Measurements from ENCODE around the gene UBAP1.
"Not testable (repeated sequence)": the region's sequence is repeated elsewhere in the genome, so short reads cannot be mapped to it uniquely, and the experiment has no call there.

Gene UBAP1

DNA sequence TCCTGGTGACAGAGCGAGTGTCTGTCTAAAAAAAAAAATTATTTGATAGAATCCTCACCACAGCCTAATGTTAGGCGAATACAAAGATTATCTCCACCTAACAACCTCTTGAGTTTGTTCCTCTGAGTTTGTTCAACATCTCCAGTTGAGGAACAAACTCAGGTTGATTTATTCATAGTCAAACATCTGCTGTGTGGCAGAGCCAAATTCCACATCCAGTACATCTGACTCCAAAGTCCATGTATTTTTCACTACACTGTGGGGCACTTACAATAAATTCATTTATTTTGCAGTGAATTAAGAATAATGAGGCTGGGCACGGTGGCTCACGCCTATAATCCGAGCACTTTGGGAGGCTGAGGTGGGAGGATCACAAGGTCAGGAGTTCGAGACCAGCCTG, 97.0 kb downstream of the UBAP1 start:
- no peaks in the 10 kb centered on the region for H3K9me3 ChIP-seq (ENCODE audit: insufficient read depth, low read depth, low read length)
- WGBS: 92% methylated on average over 6 of the region's 6 CpGs
- H3K4me1 ChIP-seq (ENCODE audit: insufficient read depth, low read length): no peaks in the 10 kb centered on the region
- H3K4me3 ChIP-seq (ENCODE audit: low read length): no peak overlapping the region
- no peak overlapping the region for H3K27ac ChIP-seq (ENCODE audit: low read depth, low read length)
- no peaks in the 10 kb centered on the region for H3K36me3 ChIP-seq (ENCODE audit: insufficient read depth, low read length)
- H3K27me3 ChIP-seq (ENCODE audit: insufficient read depth, low read length): no peaks in the 10 kb centered on the region
- no peak overlapping the region for H3K9ac ChIP-seq (ENCODE audit: low read depth, low read length)

DNA sequence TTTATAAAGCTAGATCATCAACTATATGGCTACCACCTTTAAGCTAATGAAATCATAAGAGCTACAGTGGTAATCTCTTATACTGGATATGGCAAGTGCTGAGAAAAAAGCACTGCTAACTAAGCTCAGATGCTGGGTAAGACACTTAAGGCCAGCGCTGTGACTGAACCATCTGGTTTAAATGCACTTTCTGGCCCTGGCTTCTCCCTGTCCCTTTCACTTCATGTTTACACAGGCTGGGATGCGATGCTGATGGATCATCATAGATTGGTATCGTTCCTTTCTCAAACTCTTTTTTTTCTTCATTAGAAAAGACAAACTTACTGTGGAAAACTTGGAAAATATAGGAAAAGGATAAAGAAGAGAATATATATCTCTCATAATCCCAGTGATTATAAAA, 97.9 kb downstream of the UBAP1 start:
- Histone ChIP-seq H3K36me3 (ENCODE audit: insufficient read depth, low read length) (no peaks in the 10 kb centered on the region), H3K4me3 (ENCODE audit: low read length) (no peak overlapping the region), H3K9me3 (ENCODE audit: insufficient read depth, low read depth, low read length) (no peaks in the 10 kb centered on the region), H3K27me3 (ENCODE audit: insufficient read depth, low read length) (no peaks in the 10 kb centered on the region), H3K27ac (ENCODE audit: low read depth, low read length) (no peak overlapping the region), H3K9ac (ENCODE audit: low read depth, low read length) (no peak overlapping the region), H3K4me1 (ENCODE audit: insufficient read depth, low read length) (no peaks in the 10 kb centered on the region)
- 95% methylated on average over 3 of the region's 3 CpGs for WGBS

DNA sequence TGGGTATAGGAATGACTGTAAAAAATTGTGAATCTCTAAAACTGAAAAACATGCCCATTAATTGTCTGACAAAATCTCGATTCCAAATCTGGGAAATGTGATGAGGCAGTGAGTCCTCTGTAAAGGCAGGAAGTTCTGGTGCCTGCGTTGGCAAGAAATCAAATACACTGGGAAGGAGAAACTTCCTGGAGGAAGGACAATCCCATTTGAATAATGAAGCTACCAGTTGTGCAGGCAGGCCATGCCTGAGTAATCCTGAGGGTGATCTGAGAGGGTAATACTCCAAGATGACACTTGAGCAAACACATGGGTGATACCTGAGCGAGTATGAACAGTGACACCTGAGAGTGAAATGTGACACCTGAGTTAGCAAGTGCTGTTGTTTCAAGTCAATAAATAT, 100.6 kb downstream of the UBAP1 start:
- H3K9me3 ChIP-seq (ENCODE audit: insufficient read depth, low read depth, low read length): no peaks in the 10 kb centered on the region
- H3K36me3 ChIP-seq (ENCODE audit: insufficient read depth, low read length): no peaks in the 10 kb centered on the region
- H3K9ac ChIP-seq (ENCODE audit: low read depth, low read length): no peak overlapping the region
- no peak overlapping the region for H3K4me3 ChIP-seq (ENCODE audit: low read length)
- no peak overlapping the region for H3K27ac ChIP-seq (ENCODE audit: low read depth, low read length)
- H3K27me3 ChIP-seq (ENCODE audit: insufficient read depth, low read length): no peaks in the 10 kb centered on the region
- no peaks in the 10 kb centered on the region for H3K4me1 ChIP-seq (ENCODE audit: insufficient read depth, low read length)
- 90% methylated on average over 3 of the region's 3 CpGs for WGBS

DNA sequence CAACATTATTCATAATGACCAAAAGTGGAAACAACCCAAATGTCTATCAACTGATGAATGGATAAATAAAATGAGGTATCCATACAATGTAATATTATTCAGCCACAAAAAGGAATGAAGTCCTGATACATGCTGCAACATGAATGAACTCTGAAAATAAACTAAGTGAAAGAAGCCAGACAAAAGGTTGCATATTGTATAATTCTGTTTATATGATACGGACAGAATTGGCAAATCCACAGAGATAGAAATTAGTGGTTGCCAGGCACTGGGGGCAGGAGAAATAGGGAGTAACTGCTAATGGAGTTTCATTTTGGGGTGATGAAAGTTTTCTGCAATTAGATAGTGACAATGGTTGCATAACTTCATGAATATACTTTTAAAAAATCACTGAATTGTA, 103.3 kb downstream of the UBAP1 start:
- no peak overlapping the region for H3K27ac ChIP-seq (ENCODE audit: low read depth, low read length)
- no peaks in the 10 kb centered on the region for H3K27me3 ChIP-seq (ENCODE audit: insufficient read depth, low read length)
- 100% methylated on average over 1 of the region's 1 CpG for WGBS
- H3K9ac ChIP-seq (ENCODE audit: low read depth, low read length): no peak overlapping the region
- H3K9me3 ChIP-seq (ENCODE audit: insufficient read depth, low read depth, low read length): no peaks in the 10 kb centered on the region
- H3K36me3 ChIP-seq (ENCODE audit: insufficient read depth, low read length): no peaks in the 10 kb centered on the region
- no peak overlapping the region for H3K4me3 ChIP-seq (ENCODE audit: low read length)
- H3K4me1 ChIP-seq (ENCODE audit: insufficient read depth, low read length): no peaks in the 10 kb centered on the region

DNA sequence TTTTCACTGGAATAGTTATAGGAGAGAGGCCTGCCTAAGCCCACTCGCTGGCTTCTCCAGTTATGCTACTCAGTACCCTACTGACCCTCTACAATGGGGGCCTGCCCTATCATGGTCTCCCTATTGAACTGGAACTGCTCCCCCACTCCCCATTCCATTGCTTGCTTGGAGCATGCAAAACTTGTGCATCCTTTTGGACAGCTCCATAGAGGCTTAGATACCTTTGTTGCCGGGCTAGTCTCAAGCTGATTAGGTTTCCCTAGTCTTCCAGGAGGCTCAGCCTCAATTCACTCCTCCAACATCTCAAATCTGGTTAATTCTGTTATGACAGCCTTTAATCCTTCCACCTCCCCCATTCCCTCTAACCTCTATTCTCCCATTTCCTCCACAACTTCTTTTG, 110.3 kb downstream of the UBAP1 start:
- Histone ChIP-seq H3K27ac (ENCODE audit: low read depth, low read length) (no peak overlapping the region), H3K27me3 (ENCODE audit: insufficient read depth, low read length) (no peaks in the 10 kb centered on the region), H3K36me3 (ENCODE audit: insufficient read depth, low read length) (no peaks in the 10 kb centered on the region), H3K4me1 (ENCODE audit: insufficient read depth, low read length) (no peaks in the 10 kb centered on the region), H3K9me3 (ENCODE audit: insufficient read depth, low read depth, low read length) (no peaks in the 10 kb centered on the region), H3K4me3 (ENCODE audit: low read length) (no peak overlapping the region), H3K9ac (ENCODE audit: low read depth, low read length) (no peak overlapping the region)
- WGBS: 99% methylated on average over 2 of the region's 2 CpGs

DNA sequence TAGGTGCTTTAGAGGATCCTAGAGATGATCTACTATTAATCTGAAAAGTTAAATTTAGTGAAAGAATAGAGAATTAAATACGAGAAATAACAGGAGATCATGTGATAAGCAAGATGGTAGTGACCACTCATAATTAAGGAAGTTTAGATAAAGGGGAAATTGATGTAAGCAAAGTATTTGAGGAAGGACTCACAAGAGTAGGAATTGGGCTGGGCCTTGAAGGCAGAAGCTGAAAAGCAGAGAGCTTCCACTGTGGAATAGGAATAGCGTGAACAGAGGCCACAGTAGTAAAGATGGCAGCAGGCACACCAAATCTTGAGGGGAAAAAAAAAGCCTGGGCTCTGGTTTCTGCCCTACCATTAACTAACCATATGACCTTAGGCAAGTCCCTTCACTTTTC, 112.2 kb downstream of the UBAP1 start:
- WGBS: 97% methylated on average over 2 of the region's 2 CpGs
- H3K9me3 ChIP-seq (ENCODE audit: insufficient read depth, low read depth, low read length): no peaks in the 10 kb centered on the region
- no peaks in the 10 kb centered on the region for H3K4me1 ChIP-seq (ENCODE audit: insufficient read depth, low read length)
- no peak overlapping the region for H3K4me3 ChIP-seq (ENCODE audit: low read length)
- H3K9ac ChIP-seq (ENCODE audit: low read depth, low read length): no peak overlapping the region
- no peaks in the 10 kb centered on the region for H3K36me3 ChIP-seq (ENCODE audit: insufficient read depth, low read length)
- H3K27me3 ChIP-seq (ENCODE audit: insufficient read depth, low read length): no peaks in the 10 kb centered on the region
- no peak overlapping the region for H3K27ac ChIP-seq (ENCODE audit: low read depth, low read length)

DNA sequence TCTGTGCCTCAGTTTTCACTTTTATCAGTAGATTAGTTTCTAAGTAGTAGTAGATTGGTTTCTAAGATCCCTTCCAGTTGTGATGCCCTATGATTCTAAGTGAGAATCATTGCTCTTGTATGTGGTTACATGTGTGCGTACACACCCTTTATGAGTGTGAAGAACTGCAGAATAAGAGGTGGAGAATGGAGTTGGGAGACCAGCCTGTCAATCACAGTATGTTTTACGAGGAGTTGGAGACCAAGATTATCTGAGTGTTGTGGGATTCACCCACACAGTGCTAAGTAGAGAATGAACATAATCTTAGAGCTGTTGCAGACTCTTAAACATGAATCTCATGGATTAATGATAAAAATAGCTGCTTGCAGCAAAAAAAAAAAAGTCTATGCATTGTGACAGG, 112.6 kb downstream of the UBAP1 start:
- WGBS: 95% methylated on average over 2 of the region's 2 CpGs
- Histone ChIP-seq H3K4me3 (ENCODE audit: low read length) (no peak overlapping the region), H3K4me1 (ENCODE audit: insufficient read depth, low read length) (no peaks in the 10 kb centered on the region), H3K9me3 (ENCODE audit: insufficient read depth, low read depth, low read length) (no peaks in the 10 kb centered on the region), H3K27me3 (ENCODE audit: insufficient read depth, low read length) (no peaks in the 10 kb centered on the region), H3K36me3 (ENCODE audit: insufficient read depth, low read length) (no peaks in the 10 kb centered on the region), H3K9ac (ENCODE audit: low read depth, low read length) (no peak overlapping the region), H3K27ac (ENCODE audit: low read depth, low read length) (no peak overlapping the region)

DNA sequence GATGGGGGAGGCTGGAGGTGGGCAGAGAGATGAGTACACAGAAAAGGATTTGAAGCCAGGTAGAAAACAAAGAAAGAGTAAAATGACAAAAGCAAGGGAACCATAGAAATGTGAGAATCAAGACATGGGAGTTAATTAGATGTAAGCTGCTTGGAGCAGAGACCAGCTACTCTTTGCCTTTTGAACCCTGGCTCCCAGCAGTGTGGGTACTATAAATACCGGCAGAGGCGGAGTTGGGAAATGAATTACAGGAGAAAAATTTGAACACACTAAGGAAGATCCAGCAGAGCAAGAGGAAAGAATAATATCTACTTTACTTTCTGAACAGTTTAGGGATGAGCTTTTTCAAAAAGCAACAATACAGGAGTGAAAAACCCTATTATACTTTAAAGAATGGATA, 113.7 kb downstream of the UBAP1 start:
- Histone ChIP-seq H3K27ac (ENCODE audit: low read depth, low read length) (no peak overlapping the region), H3K4me1 (ENCODE audit: insufficient read depth, low read length) (no peaks in the 10 kb centered on the region), H3K9ac (ENCODE audit: low read depth, low read length) (no peak overlapping the region), H3K36me3 (ENCODE audit: insufficient read depth, low read length) (no peaks in the 10 kb centered on the region), H3K9me3 (ENCODE audit: insufficient read depth, low read depth, low read length) (no peaks in the 10 kb centered on the region), H3K27me3 (ENCODE audit: insufficient read depth, low read length) (no peaks in the 10 kb centered on the region), H3K4me3 (ENCODE audit: low read length) (no peak overlapping the region)
- 86% methylated on average over 2 of the region's 2 CpGs for WGBS

DNA sequence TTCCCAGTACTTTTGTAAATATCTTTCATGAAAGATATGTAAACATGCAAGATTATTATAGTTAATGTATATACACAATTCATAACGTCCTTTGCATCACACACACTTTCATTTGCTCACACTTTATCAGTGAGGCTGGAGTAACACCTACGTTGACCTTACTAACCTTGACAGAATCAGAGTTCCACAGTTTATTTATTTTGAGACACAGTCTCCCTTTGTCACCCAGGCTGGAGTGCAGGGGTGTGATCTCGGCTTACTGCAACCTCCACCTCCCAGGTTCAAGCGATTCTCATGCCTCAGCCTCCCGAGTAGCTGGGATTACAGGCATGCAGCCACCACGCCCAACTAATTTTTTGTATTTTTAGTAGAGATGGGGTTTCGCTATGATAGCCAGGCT, 122.2 kb downstream of the UBAP1 start:
- not testable (repeated sequence) for H3K36me3 ChIP-seq (ENCODE audit: insufficient read depth, low read length); H3K27me3 ChIP-seq (ENCODE audit: insufficient read depth, low read length); H3K9me3 ChIP-seq (ENCODE audit: insufficient read depth, low read depth, low read length); H3K4me1 ChIP-seq (ENCODE audit: insufficient read depth, low read length); H3K9ac ChIP-seq (ENCODE audit: low read depth, low read length); H3K27ac ChIP-seq (ENCODE audit: low read depth, low read length); H3K4me3 ChIP-seq (ENCODE audit: low read length)
- 92% methylated on average over 7 of the region's 7 CpGs for WGBS
